CD14-positive monocyte (primary cell): Measurements from ENCODE around the gene HS6ST3. TPM values are rescaled to one million over a fixed set of nuclear protein-coding genes. Genes with fewer than 3 reads are reported as not detected.

ENCODE experiments used
- DNase-seq, 3 donors: peaks; one replicate each; pipeline ENCODE4 v3.0.0-alpha.2; 2011 to 2022
- H2AFZ ChIP-seq: 2 replicates; pipeline ENCODE4 v1.6.0; 2012; ENCODE audit warnings: mild to moderate bottlenecking, low read depth, low read length, inconsistent platforms; ENCODE audit not compliant: insufficient read depth, poor library complexity, severe bottlenecking
- H3K27ac ChIP-seq, 2 donors: 1 replicate in 1 of 2; 2 replicates in 1 of 2; pipeline ENCODE4 v1.5.1; 2012 to 2013; ENCODE audit warnings: low read length in 2 of 2, control low read depth in 1 of 2, inconsistent platforms in 1 of 2, low read depth in 1 of 2, mild to moderate bottlenecking in 1 of 2
- H3K27me3 ChIP-seq, 2 donors: one replicate each; pipeline versions ENCODE4 v1.6.0 to v1.6.1; 2011 to 2013; ENCODE audit warnings: low read length in 2 of 2; ENCODE audit not compliant: control insufficient read depth in 2 of 2, insufficient read depth in 2 of 2
- H3K36me3 ChIP-seq, 2 donors: replicated peaks in 1 of 2; 1 replicate in 1 of 2; 2 replicates in 1 of 2; pipeline versions ENCODE4 v1.5.1 to v1.6.1; 2012 to 2013; ENCODE audit warnings: low read length in 2 of 2, control low read depth in 1 of 2, inconsistent platforms in 1 of 2, mild to moderate bottlenecking in 1 of 2; ENCODE audit not compliant: insufficient read depth in 2 of 2, control insufficient read depth in 1 of 2
- H3K4me1 ChIP-seq, 2 donors: 1 replicate in 1 of 2; 2 replicates in 1 of 2; pipeline versions ENCODE4 v1.5.1 to v1.6.1; 2012 to 2013; ENCODE audit warnings: low read length in 2 of 2, control low read depth in 1 of 2, inconsistent platforms in 1 of 2, mild to moderate bottlenecking in 1 of 2, moderate library complexity in 1 of 2; ENCODE audit not compliant: insufficient read depth in 2 of 2, control insufficient read depth in 1 of 2
- H3K4me2 ChIP-seq: replicated peaks from 2 replicates; pipeline ENCODE3; 2012; ENCODE audit warnings: low read length, moderate library complexity, mild to moderate bottlenecking; ENCODE audit not compliant: poor library complexity, severe bottlenecking; ENCODE audit errors: extremely low read depth
- H3K4me3 ChIP-seq, 3 experiments: fragments of 200-600 bp in 1 of 3; sonication (generic) in 1 of 3; replicated peaks in 1 of 3; 1 replicate in 2 of 3; 2 replicates in 1 of 3; pipeline ENCODE4 v1.5.1; 2011 to 2013; ENCODE audit warnings: low read length in 3 of 3, mild to moderate bottlenecking in 3 of 3, control low read depth in 2 of 3, low read depth in 2 of 3, inconsistent platforms in 1 of 3, moderate library complexity in 1 of 3
- H3K79me2 ChIP-seq: 2 replicates; pipeline ENCODE4 v1.6.0; 2012; ENCODE audit warnings: mild to moderate bottlenecking, control low read depth, inconsistent platforms, low read length, moderate library complexity; ENCODE audit not compliant: insufficient read depth
- H3K9ac ChIP-seq: 2 replicates; pipeline ENCODE4 v1.6.0; 2017; ENCODE audit warnings: low read length, mild to moderate bottlenecking; ENCODE audit not compliant: insufficient read depth, poor library complexity, severe bottlenecking
- H3K9me3 ChIP-seq, 2 donors: replicated peaks in 1 of 2; 1 replicate in 1 of 2; 2 replicates in 1 of 2; pipeline versions ENCODE4 v1.5.1 to v1.6.1; 2012 to 2013; ENCODE audit warnings: low read length in 2 of 2, control low read depth in 1 of 2; ENCODE audit not compliant: control insufficient read depth in 1 of 2, insufficient read depth in 1 of 2
- H4K20me1 ChIP-seq: 2 replicates; pipeline ENCODE4 v1.6.0; 2012; ENCODE audit warnings: mild to moderate bottlenecking, low read length, control low read depth, moderate library complexity; ENCODE audit not compliant: insufficient read depth
- H3K27ac Mint-ChIP-seq, 7 donors: one replicate each; pipeline ENCODE4 v1.8.0; 2020; ENCODE audit warnings: mild to moderate bottlenecking in 7 of 7, mixed read lengths in 7 of 7, moderate library complexity in 6 of 7, inconsistent platforms in 2 of 7
- H3K27me3 Mint-ChIP-seq, 3 donors: one replicate each; pipeline ENCODE4 v1.8.0; 2021 to 2022; ENCODE audit warnings: low read depth in 3 of 3, mild to moderate bottlenecking in 3 of 3, mixed read lengths in 3 of 3, moderate library complexity in 3 of 3, inconsistent platforms in 1 of 3
- H3K36me3 Mint-ChIP-seq, 2 donors: one replicate each; pipeline ENCODE4 v1.8.0; 2020; ENCODE audit warnings: mixed read lengths in 2 of 2, inconsistent platforms in 1 of 2, mild to moderate bottlenecking in 1 of 2
- H3K4me1 Mint-ChIP-seq: one replicate; pipeline ENCODE4 v1.8.0; 2020; ENCODE audit warnings: mild to moderate bottlenecking, mixed read lengths
- H3K4me3 Mint-ChIP-seq, 2 donors: one replicate each; pipeline ENCODE4 v1.8.0; 2020; ENCODE audit warnings: mild to moderate bottlenecking in 2 of 2, mixed read lengths in 2 of 2, moderate library complexity in 1 of 2
- H3K9me3 Mint-ChIP-seq, 7 donors: one replicate each; pipeline ENCODE4 v1.8.0; 2020 to 2022; ENCODE audit warnings: mixed read lengths in 7 of 7, mild to moderate bottlenecking in 6 of 7, moderate library complexity in 6 of 7, inconsistent platforms in 2 of 7
- CTCF ChIP-seq: fragments of 200-600 bp; IDR thresholded peaks from one replicate; pipeline ENCODE4 v1.8.0; 2022; ENCODE audit warnings: antibody characterized with exemption, mild to moderate bottlenecking
- WGBS: methylation state at CpG from one replicate; pipeline ENCODE4 v1.1.5; 2013; ENCODE audit warnings: missing lambda C conversion rate; ENCODE audit not compliant: insufficient coverage; 5-methylcytosine and 5-hydroxymethylcytosine counted together
- intact Hi-C, 2 donors: fragments of 100-400 bp; cut with micrococcal nuclease; formaldehyde crosslinking; loops; one replicate each; pipeline versions ENCODE4 v1.15.0 to v1.15.1; 2023
- polyA plus RNA-seq, 3 donors: library from polyadenylated mRNA; depleted of rRNA in 1 of 3; unstranded in 2 of 3; stranded (reverse) in 1 of 3; fragments of 300-500 nt in 2 of 3; fragments of >200 nt in 1 of 3; fragmentation: Illumina TruSeq in 2 of 3; gene quantifications; 1 replicate in 2 of 3; 2 replicates in 1 of 3; pipeline ENCODE4 v1.2.3, GENCODE V29; 2012 to 2021

The HS6ST3 gene
- polyA plus RNA-seq, 3 donors = not detected

- no peak overlapping the region for H3K27ac ChIP-seq
- no CpG with 5 or more reads among the region's 1 CpG for WGBS
- no peak for TF ChIP-seq CTCF
- Mint-ChIP-seq H3K4me3 (no peak overlapping the region), H3K9me3 (peaks cover 0 to 19% (median 3%) of the 10 kb centered on the region in 7 donors), H3K36me3 (no peaks in the 10 kb centered on the region), H3K27me3 (peaks cover 0 to 2% (median 0%) of the 10 kb centered on the region in 3 donors), H3K4me1 (no peaks in the 10 kb centered on the region), H3K27ac (no peak overlapping the region)
- H2AFZ ChIP-seq = no peak overlapping the region
- H3K79me2 ChIP-seq = no peaks in the 10 kb centered on the region
- no peak overlapping the region for H3K4me3 ChIP-seq
- no peaks in the 10 kb centered on the region for H4K20me1 ChIP-seq
- intact Hi-C loops = no loop called here
- no peak for DNase-seq
- H3K36me3 ChIP-seq = no peaks in the 10 kb centered on the region
- H3K4me2 ChIP-seq = no peak overlapping the region
- H3K9me3 ChIP-seq = peaks cover 4 to 8% of the 10 kb centered on the region in 2 donors
- no peaks in the 10 kb centered on the region for H3K4me1 ChIP-seq
- H3K27me3 ChIP-seq = no peaks in the 10 kb centered on the region
- no peak overlapping the region for H3K9ac ChIP-seq
Observed at GRCh38 chr13:96500953-96501352, 411.0 kb downstream of the HS6ST3 start.

- TF ChIP-seq CTCF = no peak
- no peak overlapping the region for H3K4me3 Mint-ChIP-seq
- Histone ChIP-seq H2AFZ (no peak overlapping the region), H3K4me3 (no peak overlapping the region), H3K79me2 (no peaks in the 10 kb centered on the region), H3K4me2 (no peak overlapping the region), H3K9ac (no peak overlapping the region), H3K9me3 (peaks cover 0 to 4% of the 10 kb centered on the region in 2 donors), H3K27ac (no peak overlapping the region), H3K4me1 (no peaks in the 10 kb centered on the region), H4K20me1 (no peaks in the 10 kb centered on the region), H3K36me3 (no peaks in the 10 kb centered on the region), H3K27me3 (no peaks in the 10 kb centered on the region)
- no peaks in the 10 kb centered on the region for H3K4me1 Mint-ChIP-seq
- no peaks in the 10 kb centered on the region for H3K36me3 Mint-ChIP-seq
- H3K27ac Mint-ChIP-seq = no peak overlapping the region
- intact Hi-C loops = no loop called here
- DNase-seq = no peak
- H3K9me3 Mint-ChIP-seq = peaks cover 0 to 14% (median 2%) of the 10 kb centered on the region in 7 donors
- peaks cover 0 to 2% (median 0%) of the 10 kb centered on the region in 3 donors for H3K27me3 Mint-ChIP-seq
- no CpG with 5 or more reads among the region's 1 CpG for WGBS
Observed at GRCh38 chr13:96503481-96503880, 413.6 kb downstream of the HS6ST3 start.
